Endometrium (tissue), 2 donors: Measurements from ENCODE around the gene SCGB3A2.

Source experiments
- FAIRE-seq: peaks from 2 replicates; lab custom pipeline; 2012; peaks lifted over from hg19 to GRCh38; lab: Jason Lieb, UNC
- donor health status: control.
- donor health status: control.

SCGB3A2 gene, protein sequence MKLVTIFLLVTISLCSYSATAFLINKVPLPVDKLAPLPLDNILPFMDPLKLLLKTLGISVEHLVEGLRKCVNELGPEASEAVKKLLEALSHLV

DNA sequence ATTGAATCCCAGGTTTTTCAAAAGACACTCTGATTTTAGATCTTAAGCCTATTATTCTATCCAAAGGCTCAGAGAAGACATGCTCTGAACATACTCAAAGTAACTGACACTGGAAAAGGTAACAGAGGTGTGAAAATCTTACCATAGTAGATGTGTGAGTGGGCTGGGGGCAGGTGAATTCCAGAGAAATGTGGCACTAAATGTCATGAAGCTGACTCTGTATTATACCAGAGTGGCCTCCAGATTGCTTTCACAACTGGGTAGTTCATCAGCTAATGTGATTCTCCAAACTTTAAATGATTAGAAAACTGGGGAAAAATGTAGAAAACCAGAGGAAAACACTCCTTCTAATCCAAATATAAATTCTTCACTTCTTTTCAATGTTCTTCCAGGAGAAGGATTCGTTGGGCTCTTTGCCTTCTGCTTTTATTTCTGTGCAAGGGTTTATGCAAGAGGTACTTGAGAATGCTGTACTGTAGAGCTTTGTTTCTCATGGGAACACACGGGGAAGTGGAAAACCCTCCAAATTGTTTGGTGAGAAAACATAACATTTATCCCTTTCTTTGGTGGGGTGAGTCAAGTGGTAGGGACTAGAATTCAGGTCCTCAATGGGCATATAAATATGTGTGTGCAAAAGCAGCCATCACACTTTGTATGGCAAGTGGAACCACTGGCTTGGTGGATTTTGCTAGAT is at the start of gene SCGB3A2:
Gene SCGB3A2 (plus strand): TSS at position 646 of the 694 bp plus-strand sequence. CDS start 93 bp downstream, outside the sequence.
- no peak for FAIRE-seq

DNA sequence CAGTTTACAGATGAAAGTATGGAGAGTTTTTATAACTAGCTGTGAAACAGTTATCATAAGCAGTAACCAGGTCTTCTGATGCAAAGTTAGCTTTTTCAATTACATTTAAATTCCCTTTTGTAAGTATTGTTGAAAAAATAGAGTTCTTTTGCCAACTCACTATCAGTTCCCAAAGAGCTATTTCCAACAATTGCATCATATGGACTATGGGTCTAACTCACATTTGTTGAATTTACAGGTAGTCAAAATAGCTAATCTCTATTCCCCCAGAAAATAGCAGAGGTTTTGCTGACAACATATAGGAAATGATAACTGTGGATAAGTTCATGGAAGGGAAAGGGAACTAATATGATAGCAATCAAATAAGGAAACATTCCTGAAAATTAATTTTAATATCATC is 48.5 kb upstream of the SCGB3A2 start:
- FAIRE-seq: no peak

DNA sequence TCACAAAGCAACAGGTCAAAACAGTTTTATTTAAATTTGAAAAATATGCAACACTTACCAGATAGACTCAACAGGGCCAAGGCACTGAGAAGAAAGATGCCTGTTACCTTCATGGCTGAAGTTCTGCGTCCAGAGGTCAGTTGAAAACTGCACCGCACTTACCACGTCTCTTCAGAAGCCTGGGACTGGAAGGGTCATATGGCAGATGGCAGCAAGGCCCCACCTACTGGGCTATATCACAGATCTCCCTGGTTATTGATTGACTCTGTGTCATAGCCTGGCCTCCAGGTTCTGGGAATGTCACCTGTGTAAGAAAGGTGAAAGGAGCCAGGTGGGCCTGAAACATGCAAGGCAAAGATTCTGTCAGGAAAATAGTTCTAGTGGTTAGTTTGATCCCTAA is 47.0 kb upstream of the SCGB3A2 start, which contains the start of gene SPINK1:
Gene SPINK1 (minus strand): TSS at position 207 of the 400 bp plus-strand sequence. CDS start 94 bp downstream, at position 113.
- FAIRE-seq: no peak

DNA sequence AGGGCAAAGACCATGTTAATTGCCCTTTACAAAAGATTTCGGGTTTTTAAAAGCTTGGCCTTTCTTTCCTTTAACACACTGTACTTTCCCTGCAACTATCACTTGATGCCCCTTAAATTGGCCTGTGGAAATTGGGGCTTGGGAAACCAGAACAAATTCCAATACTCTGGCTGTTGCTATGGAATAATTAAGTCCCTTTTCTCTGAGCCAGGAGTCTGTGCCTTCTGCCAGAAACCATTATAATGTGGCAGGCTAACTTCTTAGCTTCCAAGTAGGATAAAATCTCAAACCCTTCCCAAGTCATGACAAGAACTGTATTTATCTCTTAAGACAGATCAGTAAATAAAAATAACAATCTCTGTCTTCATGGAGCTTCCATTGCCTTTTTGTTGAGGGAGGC is 46.0 kb upstream of the SCGB3A2 start:
- no peak for FAIRE-seq

DNA sequence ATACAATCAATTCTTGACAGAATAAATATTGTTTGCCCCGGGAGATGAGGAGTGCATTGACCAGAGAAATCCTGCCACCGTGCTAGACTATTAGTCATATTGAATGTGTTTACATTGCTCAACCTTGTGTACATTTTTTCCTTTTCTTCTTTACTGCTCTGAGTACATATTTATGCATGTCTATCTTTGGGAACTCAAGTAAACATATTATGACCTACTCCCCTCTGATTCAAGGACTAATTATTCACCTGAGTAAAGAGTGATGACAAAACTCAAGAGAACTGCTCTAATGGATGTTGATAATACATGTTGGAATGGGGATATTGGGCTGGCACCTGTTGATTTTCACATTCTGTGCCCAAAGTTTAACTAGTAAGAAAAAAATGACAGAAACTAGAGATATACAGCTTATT is 43.1 kb upstream of the SCGB3A2 start:
- FAIRE-seq: no peak

DNA sequence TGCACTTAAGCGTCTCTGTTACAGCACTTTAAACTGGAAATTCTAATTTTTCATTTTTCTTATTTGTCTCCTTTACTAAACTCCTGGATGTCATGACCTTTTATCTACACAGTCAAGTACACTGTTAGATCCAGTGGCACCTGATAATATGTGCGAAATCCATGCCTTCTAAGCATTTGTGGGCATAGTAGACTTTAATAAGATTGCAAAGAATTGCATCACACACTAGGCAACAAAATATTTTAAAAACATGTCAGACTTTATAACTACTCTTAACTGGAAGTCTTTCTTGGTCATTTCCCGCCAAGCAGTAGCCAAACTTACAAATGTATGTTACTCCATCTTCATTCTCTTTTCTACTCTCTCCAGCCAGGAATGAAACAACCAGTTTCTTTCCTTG is 42.1 kb upstream of the SCGB3A2 start:
- no peak for FAIRE-seq

DNA sequence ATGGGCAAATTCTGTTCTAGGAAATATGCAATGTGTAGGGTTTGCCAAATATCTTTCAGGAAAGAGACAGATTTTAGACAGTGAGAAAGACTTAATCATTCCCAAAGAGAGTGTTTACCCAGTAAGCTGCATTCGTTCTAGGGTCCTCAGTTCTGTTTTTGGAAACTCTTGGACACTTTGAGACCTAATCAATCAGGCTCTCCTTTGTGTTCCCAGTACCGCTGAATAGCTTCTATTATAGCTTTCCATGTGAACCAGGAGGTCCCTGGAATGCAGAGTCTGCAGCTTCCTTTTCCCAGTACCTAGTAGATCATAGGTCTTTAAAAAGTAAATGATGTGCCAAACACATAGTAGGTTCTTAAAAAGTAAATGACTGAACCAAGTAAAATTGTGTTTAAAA is 35.6 kb upstream of the SCGB3A2 start:
- FAIRE-seq: no peak

DNA sequence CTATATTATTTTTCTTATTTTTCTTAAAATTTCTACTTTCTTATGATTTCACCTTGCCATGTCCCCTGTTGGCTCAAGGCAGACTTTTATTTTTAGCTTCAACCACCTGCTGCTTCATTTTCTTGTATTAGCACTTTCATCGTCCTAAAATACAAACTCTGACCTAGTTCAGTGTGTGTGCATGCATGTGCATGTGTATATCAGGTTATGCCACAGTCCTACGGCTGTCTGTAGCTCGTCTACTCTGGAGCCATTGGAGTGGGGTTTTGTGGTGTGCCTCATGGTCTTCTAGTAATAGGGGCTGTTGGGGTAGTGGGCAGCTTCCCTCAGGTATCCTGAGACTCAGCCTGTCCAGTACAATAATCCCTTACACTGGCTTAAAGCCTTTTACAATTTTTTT is 33.7 kb upstream of the SCGB3A2 start:
- no peak for FAIRE-seq

DNA sequence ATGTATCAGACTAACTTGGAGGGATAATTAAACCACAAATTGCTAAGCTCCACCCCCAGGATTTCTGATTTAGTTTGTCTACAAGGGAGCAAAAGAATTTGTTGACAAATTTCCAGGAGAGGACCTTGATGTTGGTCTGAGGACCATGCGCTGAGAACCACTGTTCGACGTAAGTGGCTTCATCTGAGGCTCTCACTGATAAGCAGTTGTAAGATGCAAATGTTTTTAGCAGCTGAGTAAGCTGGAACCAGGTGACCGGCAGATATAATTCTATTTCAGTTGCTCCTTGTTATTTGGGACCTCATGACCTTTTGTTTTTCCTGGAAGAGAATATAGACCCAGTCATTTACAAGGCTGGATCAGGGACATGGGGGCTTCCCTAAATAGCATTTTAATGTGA is 32.9 kb upstream of the SCGB3A2 start:
- FAIRE-seq: no peak

DNA sequence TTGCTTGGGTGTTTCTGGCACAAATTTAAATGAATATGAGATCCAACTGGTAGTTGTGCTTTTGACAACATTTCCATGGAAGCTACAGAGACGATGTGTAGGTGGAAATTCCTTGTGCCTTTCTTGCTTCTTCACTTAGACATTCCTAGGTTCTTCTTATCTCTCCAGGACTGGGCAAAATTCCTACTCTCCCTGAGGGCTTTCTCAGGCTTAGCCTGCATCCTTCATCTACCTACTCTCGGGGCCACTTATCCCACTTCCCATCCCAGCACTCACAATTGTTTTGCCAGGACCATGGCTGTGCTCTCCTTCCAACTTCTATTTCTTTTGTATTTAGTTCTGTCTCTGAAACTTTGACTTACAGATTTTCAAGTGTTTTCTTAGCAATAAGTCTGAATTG is 29.3 kb upstream of the SCGB3A2 start:
- FAIRE-seq: no peak

DNA sequence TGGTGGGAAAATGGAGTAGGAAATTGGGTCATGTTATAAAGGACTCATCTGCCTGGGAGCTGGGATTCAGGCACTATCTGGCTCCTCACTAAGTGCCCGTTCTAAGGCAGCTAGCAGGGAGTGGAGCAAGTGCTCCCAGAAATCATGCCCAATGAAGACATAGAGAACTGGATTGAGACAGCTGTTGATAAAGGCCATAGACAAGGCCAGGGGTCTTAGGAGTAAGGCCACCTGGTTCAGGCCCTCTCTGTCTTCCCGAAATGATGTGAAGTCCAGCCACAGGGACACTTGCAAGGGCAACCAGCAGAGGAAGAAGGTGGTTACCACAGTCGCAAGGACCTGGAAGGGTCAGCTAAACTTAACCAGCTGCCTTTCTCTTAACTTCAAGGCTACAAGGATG is 26.9 kb upstream of the SCGB3A2 start:
- FAIRE-seq: no peak

DNA sequence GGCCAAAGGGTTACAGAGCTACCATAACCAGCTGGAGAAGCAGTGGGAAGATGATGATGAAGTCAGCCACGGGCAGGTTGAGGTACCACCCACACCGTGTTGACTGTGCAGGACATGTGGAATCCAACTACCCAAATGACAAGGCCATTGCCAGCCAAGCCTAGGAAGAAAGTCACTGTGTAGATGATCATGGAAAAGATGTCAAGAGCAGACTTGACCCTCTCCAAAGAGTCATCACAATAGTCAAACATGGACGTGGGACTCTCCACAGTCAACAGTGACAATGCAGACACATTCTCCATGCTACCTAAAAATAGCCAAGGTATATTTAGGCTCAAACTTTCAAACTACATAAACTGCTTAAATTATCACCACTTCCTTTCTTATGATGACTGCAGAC is 26.1 kb upstream of the SCGB3A2 start:
- no peak for FAIRE-seq

DNA sequence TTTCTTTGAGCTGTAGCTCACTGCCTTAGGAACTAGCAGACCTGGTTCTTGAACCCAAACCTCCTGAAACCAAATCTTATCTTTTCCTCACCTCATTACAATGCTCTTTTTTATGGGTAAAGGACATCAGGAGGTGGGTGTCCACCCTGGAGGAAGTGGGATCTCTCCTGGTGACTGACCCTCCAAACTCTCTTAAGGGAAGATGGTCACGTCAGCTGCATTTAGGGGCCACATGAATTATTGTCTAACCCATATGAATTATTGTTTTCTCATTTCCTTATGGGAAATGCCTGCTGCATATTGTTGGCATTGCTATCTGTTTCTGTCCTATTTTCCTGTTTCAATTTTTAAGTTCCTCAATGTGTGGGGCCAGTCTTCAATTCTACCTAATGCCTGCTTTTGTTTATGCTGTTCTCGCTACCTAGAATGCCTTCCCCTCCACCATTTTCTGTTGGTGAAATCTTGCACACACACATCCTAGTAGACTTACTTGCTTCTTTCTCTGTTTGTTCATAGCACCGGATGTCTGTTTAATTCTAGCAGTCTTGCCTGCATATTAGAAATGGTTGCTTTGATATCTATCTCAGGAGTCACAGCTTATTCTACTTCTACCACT is 25.0 kb upstream of the SCGB3A2 start:
- no peak for FAIRE-seq

DNA sequence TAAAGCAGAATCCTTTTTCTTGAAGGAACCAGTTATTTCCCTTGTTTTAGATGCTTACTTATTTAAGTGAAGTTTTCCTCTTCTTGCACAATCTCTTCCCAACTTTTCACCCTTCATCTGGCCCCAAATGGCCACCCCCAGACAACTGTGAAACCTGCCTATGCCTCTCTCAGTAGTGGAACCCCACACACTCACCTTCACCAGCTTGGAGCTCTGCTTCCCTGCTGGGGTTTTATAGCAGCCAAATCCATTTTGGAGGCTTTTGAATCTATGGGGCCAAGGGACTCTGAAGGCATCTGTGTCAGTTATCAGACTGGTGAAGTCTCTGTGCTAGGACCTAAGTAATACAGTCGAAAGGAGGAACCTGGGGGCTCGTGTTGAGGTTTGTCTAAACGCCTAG is 24.2 kb upstream of the SCGB3A2 start:
- FAIRE-seq: no peak

DNA sequence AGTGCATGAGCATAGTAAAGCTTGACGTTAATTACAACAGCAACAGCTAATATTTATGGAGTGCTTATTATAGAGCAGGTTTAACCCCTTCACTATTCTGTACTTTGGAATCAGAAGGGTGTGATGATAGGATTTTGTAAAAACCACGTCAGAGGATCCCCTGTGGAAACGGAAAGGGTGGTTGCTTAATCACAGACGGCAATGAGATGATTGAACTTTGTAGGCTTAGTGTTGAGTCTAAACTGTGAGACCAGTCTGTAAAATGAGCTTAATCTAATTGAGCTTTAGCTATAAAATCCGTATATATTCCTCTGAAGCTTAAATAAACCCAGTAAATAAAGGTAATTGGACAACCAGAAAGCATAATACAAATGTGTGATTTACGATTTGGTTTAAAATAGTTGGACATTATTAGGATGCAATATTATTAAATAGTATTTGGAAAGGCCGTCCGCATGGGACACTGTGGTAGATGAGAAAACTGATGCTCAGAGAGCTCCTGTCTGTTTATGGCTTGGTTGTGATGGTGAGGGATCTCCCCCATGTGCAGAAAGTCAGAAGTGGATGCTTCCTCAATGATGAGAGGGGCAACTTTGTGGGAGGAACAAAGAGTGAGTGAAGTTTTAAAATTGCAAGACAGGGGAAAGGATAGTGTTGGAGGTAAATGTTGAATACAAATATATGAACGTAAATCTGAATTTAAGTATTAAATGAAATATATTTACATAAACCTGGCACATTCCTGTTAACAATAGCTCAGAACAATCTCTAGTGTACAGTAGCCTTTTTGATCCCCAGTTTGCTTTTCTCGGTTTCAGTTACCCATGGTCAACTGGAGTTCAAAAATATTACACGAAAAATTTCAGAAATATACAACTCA is 23.4 kb upstream of the SCGB3A2 start:
- FAIRE-seq: no peak

DNA sequence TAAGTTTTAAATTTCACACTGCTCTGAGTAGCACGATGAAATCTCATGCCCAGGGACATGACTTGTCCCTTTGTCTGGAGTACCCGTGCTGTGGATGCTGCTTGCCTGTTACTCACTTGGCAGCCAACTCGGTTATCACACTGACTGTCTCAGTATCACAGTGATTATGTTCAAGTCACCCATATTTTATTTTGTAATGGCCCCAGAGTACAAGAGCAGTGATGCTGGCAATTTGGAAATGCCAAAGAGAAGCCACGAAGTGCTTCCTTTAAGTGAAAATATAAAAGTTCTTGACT is 22.8 kb upstream of the SCGB3A2 start:
- no peak for FAIRE-seq

DNA sequence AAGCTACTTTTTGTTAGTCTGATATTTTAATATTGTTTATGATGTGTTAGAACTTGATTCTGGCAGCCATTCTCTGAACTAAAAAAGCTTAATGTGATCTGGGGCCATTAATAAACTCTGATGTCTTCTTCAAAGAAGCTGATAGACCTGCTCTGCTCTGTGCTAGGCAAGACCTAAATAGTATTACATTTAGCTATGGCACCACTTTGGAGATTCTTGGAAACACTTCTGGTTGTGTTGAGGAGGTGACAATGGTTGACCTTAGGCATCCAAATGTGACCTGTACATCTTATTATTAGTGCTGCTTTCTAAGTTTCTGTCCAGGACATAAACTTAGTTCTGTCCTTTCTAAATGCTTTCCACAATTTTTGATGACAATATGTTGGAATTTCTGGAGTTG is 21.7 kb upstream of the SCGB3A2 start:
- FAIRE-seq: no peak

DNA sequence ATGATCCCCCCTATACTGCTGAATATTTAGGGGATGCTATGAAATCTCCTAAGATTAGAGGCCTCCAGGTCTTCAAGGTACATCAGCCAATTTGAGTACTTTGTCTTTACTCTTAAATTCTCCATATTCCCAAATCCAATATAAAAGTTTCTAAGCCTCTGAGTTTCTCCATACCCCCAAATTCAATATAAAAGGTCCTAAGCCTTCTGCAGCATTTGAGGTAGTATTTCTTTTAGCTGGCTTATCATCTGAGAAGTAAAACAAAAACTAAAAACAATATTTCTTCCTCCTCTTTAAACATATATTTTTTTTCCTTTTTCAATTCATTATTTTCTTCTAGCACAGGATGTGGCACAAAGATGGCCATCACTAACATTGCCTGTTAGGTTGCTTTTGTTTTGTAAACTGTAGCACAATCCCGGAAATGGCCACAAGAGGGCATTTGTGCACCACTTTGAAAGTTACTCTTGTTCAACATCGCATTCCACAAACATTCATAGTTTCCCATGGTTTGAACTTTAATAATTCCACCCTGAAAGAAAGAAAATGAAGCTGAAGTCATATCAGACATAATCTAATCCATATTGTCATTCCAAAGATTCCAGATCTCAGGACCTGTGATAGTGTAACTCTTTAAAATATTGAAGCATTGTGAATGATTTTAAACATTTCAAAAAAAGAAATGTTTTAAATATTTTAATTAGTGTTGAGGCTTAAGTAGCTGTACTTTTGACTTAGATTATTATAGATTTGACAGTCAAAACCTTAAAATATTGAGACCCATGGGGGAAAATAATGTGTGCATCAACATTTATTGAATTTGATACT is 21.0 kb upstream of the SCGB3A2 start:
- FAIRE-seq: peak; percentile 91

DNA sequence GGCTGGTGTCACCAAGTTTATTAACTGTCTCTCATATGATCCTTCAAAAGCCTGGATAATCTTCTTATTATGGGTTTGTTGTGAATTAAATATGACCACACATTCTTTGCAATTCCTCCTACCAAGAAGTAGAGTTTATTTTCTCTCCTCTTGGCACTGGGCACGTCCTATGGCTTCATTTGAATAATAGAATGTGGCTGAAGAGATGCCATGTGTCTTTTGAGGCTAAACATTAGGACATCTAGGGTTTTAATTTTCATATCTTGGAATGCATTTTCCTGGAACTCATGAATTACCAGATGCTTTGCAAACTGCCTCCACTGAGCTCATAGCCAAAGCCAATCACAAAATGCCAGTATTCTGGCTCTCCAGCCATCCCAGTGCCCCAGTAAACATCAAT is 19.9 kb upstream of the SCGB3A2 start:
- FAIRE-seq: no peak

DNA sequence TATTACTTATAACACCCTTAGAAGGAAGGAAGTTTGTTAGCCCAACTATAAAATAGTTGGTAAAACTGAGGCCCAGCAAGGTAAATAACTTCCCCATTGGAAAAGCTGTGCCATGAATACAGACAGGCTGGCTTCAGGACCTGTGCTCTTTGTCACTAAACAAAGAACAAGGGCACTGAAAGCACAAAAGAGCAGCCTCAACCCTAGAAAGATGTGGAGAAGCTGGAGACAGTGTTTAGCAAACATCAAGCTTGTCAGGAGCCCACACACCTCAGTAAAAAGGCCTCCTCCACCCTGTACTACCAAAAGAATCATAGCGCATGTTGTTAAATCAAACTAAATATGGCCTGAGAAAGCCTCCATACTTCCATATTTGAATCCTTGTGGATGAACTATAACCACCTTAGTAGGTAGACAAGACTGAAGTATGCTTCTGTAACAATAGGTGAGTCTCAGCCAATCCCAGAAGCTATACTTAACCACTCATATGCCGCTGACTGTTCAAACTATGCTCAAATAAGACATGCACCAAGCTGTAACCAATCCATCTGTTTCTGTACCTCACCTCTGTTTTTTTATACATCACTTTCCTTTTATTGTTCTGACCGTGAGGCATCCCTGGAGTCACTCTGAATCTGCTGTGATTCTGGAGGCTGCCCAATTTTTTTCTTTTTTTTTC is 18.4 kb upstream of the SCGB3A2 start:
- no peak for FAIRE-seq

DNA sequence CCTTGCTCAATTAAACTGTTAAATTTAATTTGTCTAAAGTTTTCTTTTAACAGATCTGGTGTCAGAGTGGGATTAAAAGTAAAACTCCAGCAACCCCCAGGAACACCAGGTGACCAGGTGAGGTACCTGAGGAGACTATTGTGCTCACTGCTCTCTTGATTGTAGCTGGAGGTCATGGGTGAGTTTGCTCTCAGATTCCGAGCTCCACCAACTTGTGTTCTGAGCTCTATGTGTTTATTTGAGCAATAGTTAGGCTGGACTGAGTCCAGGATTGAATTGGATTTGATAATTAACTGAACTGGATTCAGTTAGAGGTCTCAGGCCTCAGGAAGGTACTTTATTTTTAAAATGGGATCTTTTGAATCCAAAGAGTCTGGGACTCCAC is 17.9 kb upstream of the SCGB3A2 start:
- FAIRE-seq: no peak
